SJSA1 (cell line): ENCODE results near the gene SAFB. TPM values are rescaled to one million over a fixed set of nuclear protein-coding genes. Genes with fewer than 3 reads are reported as not detected.

Experiments used
- DNase-seq, 2 experiments: peaks; one replicate each; pipeline ENCODE4 v3.0.0-alpha.2; 2015 to 2020; ENCODE audit warnings: low spot score in 2 of 2, low read depth in 1 of 2
- H3K27ac ChIP-seq: fragments of 250-450 bp; sonication (Bioruptor Pico); 2 replicates; pipeline ENCODE4 v1.5.1; 2020; ENCODE audit warnings: mild to moderate bottlenecking, moderate library complexity
- H3K27me3 ChIP-seq: fragments of 250-450 bp; sonication (Bioruptor Pico); replicated peaks from 2 replicates; pipeline ENCODE4 v1.5.1; 2020; ENCODE audit warnings: mild to moderate bottlenecking, moderate library complexity
- H3K36me3 ChIP-seq: fragments of 250-450 bp; sonication (Bioruptor Pico); 2 replicates; pipeline ENCODE4 v1.5.1; 2020; ENCODE audit warnings: mild to moderate bottlenecking
- H3K4me1 ChIP-seq: fragments of 250-450 bp; sonication (Bioruptor Pico); replicated peaks from 2 replicates; pipeline ENCODE4 v1.6.1; 2021; ENCODE audit warnings: mild to moderate bottlenecking
- H3K4me3 ChIP-seq: fragments of 250-450 bp; sonication (Bioruptor Pico); 2 replicates; pipeline ENCODE4 v1.5.1; 2020; ENCODE audit warnings: mild to moderate bottlenecking
- H3K9me3 ChIP-seq: fragments of 250-450 bp; sonication (Bioruptor Pico); replicated peaks from 2 replicates; pipeline ENCODE4 v1.5.1; 2020; ENCODE audit warnings: mild to moderate bottlenecking
- total RNA-seq: library from RNA; depleted of rRNA; stranded (reverse); fragments of >200 nt; shearing (Covaris generic); gene quantifications from 2 replicates; pipeline ENCODE4 v1.2.3, GENCODE V29; 2014

SAFB gene
- total RNA-seq, 1 experiment from 2014 or later, result 41.0 TPM

DNA sequence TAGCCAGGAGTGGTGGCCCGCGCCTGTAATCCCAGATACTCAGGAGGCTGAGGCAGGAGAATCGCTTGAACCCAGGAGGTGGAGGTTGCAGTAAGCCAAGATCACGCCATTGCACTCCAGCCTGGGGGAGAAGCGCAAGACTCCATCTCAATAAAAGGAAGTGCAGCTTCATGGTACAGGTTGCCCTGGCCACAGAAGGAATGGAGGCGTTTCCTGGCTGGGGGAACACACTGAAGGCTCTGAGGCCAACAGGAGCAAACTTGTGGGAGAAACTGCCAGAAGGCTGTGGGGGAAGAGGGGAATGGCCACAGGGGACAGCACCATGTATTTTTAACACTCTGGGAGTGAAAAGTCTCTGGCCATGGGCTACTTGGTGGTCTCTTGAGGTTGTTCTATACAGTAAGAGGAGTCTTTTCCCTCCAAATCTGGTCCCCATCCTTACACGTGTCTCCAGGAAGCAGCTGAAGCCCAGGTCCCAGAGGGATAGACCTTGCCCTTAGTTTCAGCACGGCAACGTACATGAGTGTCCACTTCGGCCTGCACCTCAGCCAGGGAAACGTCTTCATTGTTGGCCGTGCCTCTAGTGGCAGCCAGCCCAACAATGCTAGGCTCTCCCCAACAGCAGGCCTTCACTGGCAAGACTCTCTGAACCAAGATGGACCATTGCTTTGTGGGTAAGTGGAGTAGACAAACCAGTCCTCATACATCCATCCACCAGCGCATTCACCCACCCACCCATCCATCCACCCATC is 50.0 kb downstream of the SAFB start:
- Histone ChIP-seq H3K27ac (no peak overlapping the region), H3K4me1 (no peaks in the 10 kb centered on the region), H3K27me3 (no peaks in the 10 kb centered on the region), H3K36me3 (peaks cover 29% of the 10 kb centered on the region), H3K4me3 (no peak overlapping the region), H3K9me3 (no peaks in the 10 kb centered on the region)
- DNase-seq, result no peak

DNA sequence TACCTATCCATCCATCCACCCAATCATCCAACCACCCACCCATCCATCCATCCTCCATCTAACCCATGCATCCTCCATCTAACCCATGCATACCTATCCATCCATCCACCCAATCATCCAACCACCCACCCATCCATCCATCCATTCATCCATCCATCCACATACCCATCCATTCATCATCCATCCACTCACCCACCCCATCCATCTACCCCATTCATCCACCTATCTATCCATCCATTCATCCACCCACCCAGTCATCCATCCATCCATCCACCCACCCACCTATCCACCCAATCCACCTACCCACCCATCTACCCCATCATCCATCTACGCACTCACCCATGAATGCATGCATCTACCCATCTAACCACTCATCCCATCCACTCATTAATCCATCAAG is 50.9 kb downstream of the SAFB start:
- no peak for DNase-seq
- Histone ChIP-seq H3K27ac (no peak overlapping the region), H3K4me1 (no peaks in the 10 kb centered on the region)

DNA sequence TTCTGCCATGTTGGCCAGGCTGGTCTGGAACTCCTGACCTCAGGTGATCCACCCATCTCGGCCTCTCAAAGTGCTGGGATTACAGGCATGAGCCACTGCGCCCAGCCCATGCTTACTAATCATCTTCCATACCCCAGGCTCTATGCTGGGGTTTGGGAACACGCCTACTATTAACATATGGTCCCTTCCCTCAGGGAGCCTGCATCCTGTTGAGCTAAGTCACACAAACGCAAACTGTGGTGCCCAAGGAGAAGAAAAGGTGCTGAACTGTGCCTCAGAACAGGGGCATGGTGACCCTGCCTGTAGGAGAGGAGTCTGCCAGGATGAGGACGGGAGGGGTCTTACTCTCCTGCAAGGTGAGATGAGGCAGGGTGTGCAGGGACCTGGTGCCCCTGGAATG is 51.8 kb downstream of the SAFB start:
- Histone ChIP-seq H3K9me3 (no peaks in the 10 kb centered on the region), H3K36me3 (peaks cover 16% of the 10 kb centered on the region), H3K27ac (no peak overlapping the region), H3K27me3 (no peaks in the 10 kb centered on the region), H3K4me3 (no peak overlapping the region), H3K4me1 (peaks cover 6% of the 10 kb centered on the region)
- no peak for DNase-seq

More for the DNA sequence above, 50.9 kb downstream of the SAFB start:
- no peaks in the 10 kb centered on the region for H3K27me3 ChIP-seq
- H3K36me3 ChIP-seq, result peaks cover 26% of the 10 kb centered on the region
- no peaks in the 10 kb centered on the region for H3K9me3 ChIP-seq
- H3K4me3 ChIP-seq, result no peak overlapping the region

DNA sequence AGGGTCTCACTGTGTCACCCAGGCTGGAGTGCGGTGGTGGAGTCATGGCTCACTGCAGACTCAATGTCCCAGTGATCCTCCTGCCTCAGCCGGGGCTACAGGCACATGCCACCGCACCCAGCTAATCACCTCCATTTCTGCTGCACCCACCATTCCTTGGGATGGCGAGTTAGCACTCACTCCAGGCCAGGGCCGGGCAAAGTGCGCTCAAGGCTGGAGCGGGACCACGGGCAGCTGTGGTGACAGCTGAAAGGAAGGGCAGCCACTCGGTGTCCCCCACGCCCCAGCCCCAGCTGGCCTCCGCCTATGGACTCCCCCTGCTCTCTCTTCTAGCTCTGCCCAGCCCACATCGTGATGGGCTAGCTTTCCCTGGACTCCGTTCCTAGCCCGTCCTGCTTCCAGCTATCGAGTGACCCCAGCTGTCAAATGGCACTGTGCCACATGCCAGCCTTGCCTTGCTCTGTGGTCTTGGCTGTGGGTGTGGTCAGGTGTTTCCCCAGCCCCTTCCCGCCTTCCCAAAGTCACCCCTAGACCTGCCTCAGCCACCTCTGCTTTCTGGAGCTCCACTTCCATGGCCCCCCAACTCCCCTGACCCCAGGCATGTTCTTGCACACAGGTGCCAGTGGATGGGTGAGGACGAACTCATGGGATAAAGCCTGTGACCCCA is 53.4 kb downstream of the SAFB start:
- H3K4me3 ChIP-seq, result no peak overlapping the region
- H3K4me1 ChIP-seq, result peaks cover 12% of the 10 kb centered on the region
- no peaks in the 10 kb centered on the region for H3K9me3 ChIP-seq
- H3K36me3 ChIP-seq, result peaks cover 7% of the 10 kb centered on the region
- no peaks in the 10 kb centered on the region for H3K27me3 ChIP-seq
- DNase-seq, result no peak
- no peak overlapping the region for H3K27ac ChIP-seq

DNA sequence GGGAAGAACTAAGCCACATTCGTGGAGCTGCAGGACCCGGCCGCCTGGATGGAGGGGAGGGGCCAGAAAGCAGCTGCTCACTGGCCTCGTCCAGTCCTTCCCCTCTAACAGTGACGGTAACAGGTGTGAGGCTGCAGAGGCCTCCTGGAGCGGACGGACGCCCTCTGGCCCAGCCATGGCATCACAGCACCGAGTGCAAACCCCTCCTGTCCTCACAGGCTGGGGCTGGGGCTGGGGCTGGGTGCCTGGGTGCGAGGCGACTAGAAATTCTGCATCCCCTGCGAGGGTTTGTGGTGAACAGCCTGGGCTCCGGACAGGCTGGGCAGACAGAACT is 53.9 kb downstream of the SAFB start:
- Histone ChIP-seq H3K36me3 (peaks cover 3% of the 10 kb centered on the region), H3K4me1 (peaks cover 13% of the 10 kb centered on the region), H3K4me3 (no peak overlapping the region), H3K9me3 (no peaks in the 10 kb centered on the region), H3K27ac (no peak overlapping the region), H3K27me3 (no peaks in the 10 kb centered on the region)
- no peak for DNase-seq

DNA sequence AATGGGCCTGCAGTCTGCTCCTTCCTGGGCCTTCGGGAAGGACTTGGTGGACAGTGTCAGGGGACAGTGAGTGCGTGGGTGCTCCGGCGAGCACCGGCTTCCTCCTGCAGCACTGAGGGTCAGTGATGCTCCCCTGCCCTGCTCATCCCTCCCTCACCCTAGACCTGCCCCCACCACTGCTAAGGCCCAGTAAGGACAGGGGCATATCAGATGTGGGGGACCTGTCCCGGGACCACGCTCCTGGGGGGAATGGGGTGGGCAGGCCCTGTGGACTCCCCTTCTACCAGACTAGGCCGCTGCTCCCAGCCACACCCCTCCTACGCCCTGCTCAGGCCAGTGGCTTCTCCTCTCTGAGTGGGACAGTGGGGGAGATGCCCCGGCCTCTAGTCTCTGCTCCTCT is 54.3 kb downstream of the SAFB start:
- H3K27me3 ChIP-seq, result no peaks in the 10 kb centered on the region
- peaks cover 13% of the 10 kb centered on the region for H3K4me1 ChIP-seq
- peaks cover 3% of the 10 kb centered on the region for H3K36me3 ChIP-seq
- H3K27ac ChIP-seq, result no peak overlapping the region
- no peak for DNase-seq
- H3K4me3 ChIP-seq, result no peak overlapping the region
- no peaks in the 10 kb centered on the region for H3K9me3 ChIP-seq

DNA sequence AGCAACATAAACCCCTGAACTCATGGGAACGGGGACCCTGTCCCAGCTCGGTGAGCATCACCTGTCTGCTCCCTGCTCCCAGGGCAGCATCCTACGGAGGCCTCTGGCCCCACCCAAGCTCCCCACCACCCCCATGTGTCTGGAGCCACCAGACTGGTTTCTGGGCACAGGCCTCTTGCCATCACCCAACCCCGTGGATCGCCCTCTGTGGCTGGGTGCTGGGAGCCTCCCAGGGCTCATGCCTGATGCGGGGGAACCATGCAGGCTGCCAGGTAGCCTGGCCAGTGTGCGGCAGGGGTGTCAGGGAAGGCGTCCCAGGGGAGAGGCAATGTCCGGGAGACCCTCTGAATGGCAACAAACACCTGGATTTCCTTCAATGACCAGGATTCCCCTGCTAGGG is 54.7 kb downstream of the SAFB start:
- Histone ChIP-seq H3K27me3 (no peaks in the 10 kb centered on the region), H3K36me3 (peaks cover 3% of the 10 kb centered on the region; the same call in 1 of the 2 replicates), H3K9me3 (no peaks in the 10 kb centered on the region), H3K4me3 (no peak overlapping the region), H3K27ac (no peak overlapping the region), H3K4me1 (peaks cover 13% of the 10 kb centered on the region)
- no peak for DNase-seq

DNA sequence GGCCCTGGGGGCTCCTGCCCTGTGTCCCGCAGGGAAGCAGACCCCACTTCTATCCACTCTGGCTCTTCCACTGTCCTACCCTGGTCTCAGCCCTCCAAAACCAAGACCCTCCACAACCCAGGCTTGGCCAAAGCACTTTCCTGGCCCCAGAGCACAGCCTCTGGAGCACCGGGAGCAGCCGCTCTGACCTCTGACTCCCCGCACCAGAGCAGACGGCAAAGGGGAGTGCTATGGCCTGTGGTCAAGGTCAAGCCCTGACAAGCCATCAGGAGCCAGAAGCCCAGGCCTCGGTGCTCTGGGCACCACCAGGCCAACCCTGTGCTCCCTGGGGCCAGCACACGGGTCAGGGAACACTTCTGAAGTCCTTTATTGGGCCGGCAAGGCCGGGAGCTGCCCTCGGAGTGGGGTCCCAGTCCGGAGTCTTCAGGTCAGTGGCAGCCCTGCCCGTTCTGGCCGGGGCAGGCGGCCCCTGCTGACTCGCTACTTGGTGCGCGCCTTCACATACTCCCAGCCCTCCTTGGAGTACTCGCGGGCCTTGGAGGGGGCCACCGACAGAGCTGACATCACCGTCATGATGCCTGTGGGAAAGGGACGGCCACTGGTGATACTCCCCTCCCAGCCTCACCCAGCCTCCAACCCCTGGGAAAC is 55.3 kb downstream of the SAFB start:
- H3K4me1 ChIP-seq, result peaks cover 13% of the 10 kb centered on the region
- peaks cover 3% of the 10 kb centered on the region; the same call in 1 of the 2 replicates for H3K36me3 ChIP-seq
- no peak overlapping the region for H3K27ac ChIP-seq
- no peak for DNase-seq
- H3K4me3 ChIP-seq, result no peak overlapping the region
- no peaks in the 10 kb centered on the region for H3K9me3 ChIP-seq
- no peaks in the 10 kb centered on the region for H3K27me3 ChIP-seq

DNA sequence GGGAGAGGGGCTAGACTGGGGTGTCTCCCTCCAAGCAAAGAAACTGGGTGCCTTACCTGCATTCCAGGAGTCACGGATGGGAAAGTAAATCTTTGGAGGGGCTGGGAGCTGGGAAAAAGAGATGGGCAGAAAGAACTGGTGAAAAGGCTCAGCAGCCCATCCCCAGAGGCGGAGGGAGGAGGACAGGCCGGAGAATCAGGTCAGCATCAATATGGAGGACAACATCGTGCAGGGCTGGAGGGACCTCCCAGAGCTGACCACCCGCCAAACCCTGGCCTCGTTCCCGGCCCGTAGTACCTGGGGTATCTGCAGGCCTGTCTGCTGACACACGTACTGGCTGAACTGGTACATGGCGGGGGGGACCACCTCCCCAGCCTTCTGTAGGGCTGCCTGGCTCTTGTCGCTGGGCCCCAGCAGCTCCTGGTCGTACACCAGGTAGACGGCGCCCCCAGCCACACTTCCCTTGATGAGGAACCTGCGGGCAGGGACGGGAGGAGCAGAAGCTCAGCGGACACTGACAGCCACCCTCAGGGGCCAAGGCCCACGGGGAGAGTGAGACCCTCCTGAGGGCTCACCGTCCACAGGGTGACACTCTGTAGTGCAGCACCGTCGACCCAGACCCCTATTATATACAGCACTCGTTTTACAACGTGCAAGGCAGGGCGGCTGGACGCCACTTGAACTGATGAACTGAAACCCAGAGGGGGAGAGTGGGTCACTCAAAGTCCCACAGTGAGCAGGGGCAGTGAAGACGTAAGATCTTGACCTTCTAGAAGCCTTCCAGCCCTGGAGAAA is 56.6 kb downstream of the SAFB start:
- H3K36me3 ChIP-seq, result peaks cover 3% of the 10 kb centered on the region; the same call in 1 of the 2 replicates
- no peak overlapping the region for H3K27ac ChIP-seq
- DNase-seq, result no peak

DNA sequence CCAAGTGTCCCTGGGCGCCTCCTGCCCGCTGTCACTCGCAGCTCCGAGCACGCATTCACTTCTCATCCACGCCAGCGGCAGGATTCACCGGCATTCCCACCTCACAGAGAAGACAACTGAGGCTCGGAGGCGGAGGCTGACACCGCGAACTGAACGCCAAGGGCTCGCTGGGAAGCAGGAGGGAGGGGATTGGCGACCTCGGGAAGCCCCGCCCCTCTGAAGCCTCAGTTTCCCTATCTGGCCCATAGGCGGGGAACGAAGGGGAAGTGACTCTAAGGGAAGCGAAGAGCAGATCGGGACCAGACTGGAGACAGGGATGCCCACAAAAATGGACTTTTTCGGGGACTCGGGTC is 57.2 kb downstream of the SAFB start:
- Histone ChIP-seq H3K27me3 (no peaks in the 10 kb centered on the region), H3K36me3 (peaks cover 3% of the 10 kb centered on the region; the same call in 1 of the 2 replicates), H3K27ac (peak overlapping the region; percentile 56), H3K4me1 (peaks cover 13% of the 10 kb centered on the region), H3K4me3 (peak overlapping the region; percentile 63), H3K9me3 (no peaks in the 10 kb centered on the region)
- no peak for DNase-seq

More for the DNA sequence above, 56.6 kb downstream of the SAFB start:
- Histone ChIP-seq H3K4me3 (peak overlapping the region; percentile 63), H3K27me3 (no peaks in the 10 kb centered on the region), H3K9me3 (no peaks in the 10 kb centered on the region), H3K4me1 (peaks cover 13% of the 10 kb centered on the region)

DNA sequence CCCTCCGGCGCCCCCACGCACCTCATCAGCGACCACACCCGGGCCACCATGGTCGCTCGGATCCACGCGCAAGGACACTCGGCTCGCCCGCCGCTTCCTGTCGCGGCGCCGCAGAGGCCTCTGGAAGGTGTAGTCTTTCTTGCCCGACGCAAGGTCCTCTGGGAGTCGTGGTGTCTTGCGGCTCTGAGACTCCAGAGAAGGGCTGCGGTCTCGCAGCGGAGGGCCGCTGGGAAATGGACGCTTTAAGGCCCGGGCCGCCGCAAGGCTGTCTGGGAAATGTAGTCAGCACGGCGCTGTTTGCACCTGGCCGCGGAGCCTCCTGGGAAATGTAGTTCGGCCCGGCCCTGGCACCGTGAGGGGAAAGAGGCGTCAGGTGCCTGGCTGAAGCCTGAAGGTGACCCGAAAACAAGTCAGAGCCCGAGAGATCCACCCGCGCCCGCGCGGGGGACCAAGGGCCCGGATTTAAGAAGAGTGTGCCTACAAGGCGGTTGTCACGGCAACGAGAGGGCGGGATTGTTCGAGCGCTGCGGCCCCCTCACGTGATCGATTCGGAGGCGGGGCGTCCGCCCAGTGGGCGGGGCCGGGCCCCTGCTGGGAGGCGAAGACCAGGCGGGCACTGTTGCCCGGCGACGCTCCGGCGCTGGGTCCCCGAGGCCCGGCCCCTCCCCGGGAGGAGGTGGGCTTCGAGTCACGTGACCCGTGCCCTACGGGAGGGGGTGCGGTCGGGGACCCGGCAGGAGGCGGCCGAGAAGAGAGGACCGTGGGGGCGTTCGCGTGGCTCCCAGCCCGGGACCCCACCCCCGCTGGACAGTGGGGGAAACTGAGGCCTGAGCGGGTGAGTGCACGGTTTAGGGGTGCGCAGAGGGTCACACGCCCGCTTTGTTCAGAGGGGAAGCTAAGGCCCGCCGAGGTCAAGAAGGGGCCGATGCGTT is 57.8 kb downstream of the SAFB start, which contains the start of the genes HSD11B1L and MICOS13:
TSS of gene HSD11B1L (plus strand) at position 591 of the 932 bp plus-strand sequence. CDS start 3,806 bp downstream, outside the sequence.
TSS of gene MICOS13 (minus strand) at position 80 of the 932 bp plus-strand sequence. CDS start at position 50, 30 bp downstream.
- peak within 1 kb of the TSS; percentile 63 for H3K4me3 ChIP-seq
- peaks cover 3% of the 10 kb centered on the region; the same call in 1 of the 2 replicates for H3K36me3 ChIP-seq
- no peaks in the 10 kb centered on the region for H3K9me3 ChIP-seq
- H3K4me1 ChIP-seq, result peaks cover 13% of the 10 kb centered on the region
- no peaks in the 10 kb centered on the region for H3K27me3 ChIP-seq
- H3K27ac ChIP-seq, result peak within 1 kb of the TSS; percentile 56
- peak; percentile 99 for DNase-seq

DNA sequence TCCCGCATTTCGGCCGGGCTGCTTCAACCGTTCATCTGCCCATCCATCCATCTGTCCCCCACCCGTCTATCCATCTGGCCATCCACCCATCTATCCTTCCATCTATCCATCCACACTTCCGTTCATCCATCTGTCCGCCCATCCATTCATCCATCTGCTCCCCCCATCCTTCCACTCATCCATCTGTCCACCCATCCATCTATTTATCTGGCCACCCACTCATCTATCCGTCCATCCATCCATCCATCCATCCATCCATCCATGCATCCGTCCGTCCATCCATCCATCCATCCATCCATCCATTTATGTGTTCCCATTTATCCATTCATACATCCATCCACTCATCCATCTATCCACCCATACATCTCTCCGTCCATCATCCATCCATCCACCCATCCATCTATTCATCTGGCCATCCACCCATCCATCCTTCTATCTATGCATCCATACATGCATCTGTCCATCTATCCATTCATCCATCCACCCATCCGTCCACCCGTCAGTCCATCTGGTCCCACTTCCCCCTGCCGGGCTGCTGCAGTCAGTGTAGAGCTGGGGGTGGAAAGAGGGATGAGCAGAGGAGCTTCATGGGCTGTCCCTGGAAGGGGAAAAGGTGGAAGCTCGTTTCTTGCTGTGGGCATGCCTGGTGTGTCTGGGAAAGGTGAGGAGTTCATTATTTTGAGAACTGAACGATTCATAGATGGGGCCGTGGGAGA is 58.7 kb downstream of the SAFB start:
- DNase-seq, result no peak
- Histone ChIP-seq H3K27ac (no peak overlapping the region), H3K9me3 (no peaks in the 10 kb centered on the region), H3K36me3 (peaks cover 3% of the 10 kb centered on the region; the same call in 1 of the 2 replicates), H3K27me3 (no peaks in the 10 kb centered on the region), H3K4me3 (peak overlapping the region; percentile 63), H3K4me1 (peaks cover 14% of the 10 kb centered on the region)
